Gastrocnemius medialis (tissue), 4 donors: Measurements from ENCODE around the gene LMF2.

Source experiments
- POLR2A ChIP-seq, 2 donors: fragments of 450-650 bp; IDR thresholded peaks; one replicate each; pipeline ENCODE4 v1.6.1; 2017; ENCODE audit warnings: antibody characterized with exemption in 2 of 2, mild to moderate bottlenecking in 2 of 2, moderate library complexity in 2 of 2
- TF ChIP-seq, protein P1 (sequence below), 5 experiments: fragments of 450-650 bp in 3 of 5; fragments of 200-600 bp in 2 of 5; sonication (generic) in 2 of 5; IDR thresholded peaks in 4 of 5; conservative IDR thresholded peaks in 1 of 5; 1 replicate in 4 of 5; 2 replicates in 1 of 5; pipeline ENCODE4 v1.5.1; 2016 to 2019; ENCODE audit warnings: antibody characterized with exemption in 5 of 5, mild to moderate bottlenecking in 3 of 5, moderate library complexity in 3 of 5

DNA sequence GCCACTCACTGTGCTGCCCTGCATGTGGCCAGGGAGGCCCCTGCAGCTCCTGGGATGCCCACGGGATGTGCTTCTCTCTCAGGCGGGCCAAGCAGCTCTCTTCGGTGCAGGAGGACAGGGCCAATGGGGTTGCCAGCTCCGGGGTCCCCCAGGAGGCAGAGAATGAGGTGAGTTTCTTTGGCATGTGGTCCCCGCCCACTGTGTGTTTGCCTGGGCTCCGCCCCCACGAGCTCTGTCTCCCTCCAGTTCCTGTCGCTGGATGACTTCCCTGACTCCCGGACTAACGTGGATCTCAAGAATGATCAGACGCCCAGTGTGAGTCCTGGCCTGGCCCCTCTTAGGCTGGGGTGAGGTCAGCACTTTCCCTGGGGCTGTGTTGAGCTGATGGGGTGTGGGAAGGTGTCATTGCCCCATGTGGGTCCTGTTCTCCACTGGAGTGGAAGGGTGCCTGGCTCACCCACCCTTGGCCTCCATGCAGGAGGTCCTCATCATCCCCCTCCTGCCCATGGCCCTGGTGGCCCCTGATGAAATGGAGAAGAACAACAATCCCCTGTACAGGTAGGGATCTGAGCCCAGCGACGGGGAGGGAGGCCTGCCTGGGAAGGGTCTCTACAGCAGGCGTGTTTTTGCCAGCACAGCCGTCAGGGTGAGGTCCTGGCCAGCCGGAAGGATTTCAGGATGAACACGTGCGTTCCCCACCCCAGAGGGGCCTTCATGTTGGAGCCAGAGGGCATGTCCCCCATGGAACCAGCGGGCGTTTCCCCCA, 10.2 kb upstream of the LMF2 start:
- no peak for TF ChIP-seq POLR2A (IDR thresholded peaks at IDR 0.05)
- TF ChIP-seq, protein P1, sequence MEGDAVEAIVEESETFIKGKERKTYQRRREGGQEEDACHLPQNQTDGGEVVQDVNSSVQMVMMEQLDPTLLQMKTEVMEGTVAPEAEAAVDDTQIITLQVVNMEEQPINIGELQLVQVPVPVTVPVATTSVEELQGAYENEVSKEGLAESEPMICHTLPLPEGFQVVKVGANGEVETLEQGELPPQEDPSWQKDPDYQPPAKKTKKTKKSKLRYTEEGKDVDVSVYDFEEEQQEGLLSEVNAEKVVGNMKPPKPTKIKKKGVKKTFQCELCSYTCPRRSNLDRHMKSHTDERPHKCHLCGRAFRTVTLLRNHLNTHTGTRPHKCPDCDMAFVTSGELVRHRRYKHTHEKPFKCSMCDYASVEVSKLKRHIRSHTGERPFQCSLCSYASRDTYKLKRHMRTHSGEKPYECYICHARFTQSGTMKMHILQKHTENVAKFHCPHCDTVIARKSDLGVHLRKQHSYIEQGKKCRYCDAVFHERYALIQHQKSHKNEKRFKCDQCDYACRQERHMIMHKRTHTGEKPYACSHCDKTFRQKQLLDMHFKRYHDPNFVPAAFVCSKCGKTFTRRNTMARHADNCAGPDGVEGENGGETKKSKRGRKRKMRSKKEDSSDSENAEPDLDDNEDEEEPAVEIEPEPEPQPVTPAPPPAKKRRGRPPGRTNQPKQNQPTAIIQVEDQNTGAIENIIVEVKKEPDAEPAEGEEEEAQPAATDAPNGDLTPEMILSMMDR (IDR thresholded peaks at IDR 0.05 in 4 of 5, conservative IDR thresholded peaks at IDR 0.05 in 1 of 5), result no peak
